GM12801 (cell line): ENCODE data around the gene EIF5A.

ENCODE experiments used
- CTCF ChIP-seq: IDR thresholded peaks from one replicate; pipeline ENCODE4 v1.5.1; 2011; ENCODE audit warnings: control low read depth; ENCODE audit not compliant: insufficient read length; ENCODE audit errors: extremely low read depth

Gene EIF5A

DNA sequence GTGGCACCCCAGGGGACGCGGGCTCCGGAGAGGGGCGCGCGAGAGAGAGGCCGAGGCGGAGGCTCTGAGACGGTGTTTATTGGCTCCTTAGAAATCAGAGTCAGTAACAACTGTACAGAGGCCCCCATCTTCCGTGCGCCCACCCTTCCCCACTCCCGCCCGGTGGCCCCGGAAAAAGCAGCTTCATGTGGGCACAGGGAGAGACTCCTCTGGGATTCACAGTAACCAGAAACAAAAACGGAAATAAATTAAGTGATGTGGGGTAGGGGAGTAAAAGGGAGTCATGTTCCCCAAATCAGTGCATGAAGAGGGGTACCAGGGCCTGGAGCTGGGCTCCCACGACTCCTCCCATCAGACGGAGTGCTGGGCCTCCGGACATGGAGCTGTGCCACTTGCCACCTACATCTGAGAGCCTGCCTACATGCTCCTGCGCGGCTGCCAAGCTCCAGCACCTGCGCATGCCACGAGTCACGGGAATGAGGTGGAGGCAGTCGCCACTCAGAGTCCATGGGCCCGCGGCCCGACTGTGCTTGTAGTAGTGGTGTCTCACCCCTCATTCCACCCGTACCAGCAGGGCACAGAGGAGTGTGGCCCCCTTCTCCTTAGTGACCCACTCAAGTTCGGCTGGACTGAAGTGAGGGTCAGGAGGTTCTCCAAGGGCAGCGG, 8.3 kb downstream of the EIF5A start:
- TF ChIP-seq CTCF, result no peak

- TF ChIP-seq CTCF, result no peak
Observed at GRCh38 chr17:7317161-7317803, 9.9 kb downstream of the EIF5A start.

GRCh38 chr17:7318121-7318860, 10.9 kb downstream of the EIF5A start:
- no peak for TF ChIP-seq CTCF

GRCh38 chr17:7321466-7321865, 14.0 kb downstream of the EIF5A start:
- TF ChIP-seq CTCF, result no peak

DNA sequence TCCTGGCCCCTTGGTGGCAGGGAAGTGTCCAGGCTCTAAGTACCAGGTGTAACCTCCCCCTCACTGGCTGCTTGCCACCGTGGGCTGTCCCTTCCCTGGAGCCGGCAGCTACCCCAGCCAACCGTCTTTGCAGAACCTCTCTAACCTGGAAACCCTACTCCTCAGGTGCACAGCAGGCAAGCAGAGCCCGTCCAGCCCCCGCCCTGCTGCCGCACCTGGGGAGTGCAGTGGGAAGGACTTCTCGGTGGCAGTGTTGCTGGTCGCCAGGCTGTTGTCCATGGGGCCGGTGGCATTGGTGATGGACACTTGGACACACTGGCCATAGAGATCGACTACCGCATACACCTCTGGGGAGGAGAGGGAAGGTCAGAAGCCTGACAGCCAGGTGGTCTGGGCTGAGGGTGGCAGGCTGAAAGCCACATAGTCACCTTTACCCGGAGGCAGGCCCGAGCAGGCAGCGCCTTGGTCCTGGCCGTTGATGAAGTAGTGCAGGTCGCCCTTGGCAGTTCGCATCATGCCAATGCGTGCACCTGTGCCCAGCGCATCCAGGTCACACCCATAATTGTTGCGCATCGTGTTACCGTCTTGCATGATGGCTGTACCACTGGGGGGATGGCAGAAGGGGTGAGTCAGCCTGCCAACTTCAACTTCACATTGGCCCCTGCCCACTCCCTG, 15.2 kb downstream of the EIF5A start:
- no peak for TF ChIP-seq CTCF

DNA sequence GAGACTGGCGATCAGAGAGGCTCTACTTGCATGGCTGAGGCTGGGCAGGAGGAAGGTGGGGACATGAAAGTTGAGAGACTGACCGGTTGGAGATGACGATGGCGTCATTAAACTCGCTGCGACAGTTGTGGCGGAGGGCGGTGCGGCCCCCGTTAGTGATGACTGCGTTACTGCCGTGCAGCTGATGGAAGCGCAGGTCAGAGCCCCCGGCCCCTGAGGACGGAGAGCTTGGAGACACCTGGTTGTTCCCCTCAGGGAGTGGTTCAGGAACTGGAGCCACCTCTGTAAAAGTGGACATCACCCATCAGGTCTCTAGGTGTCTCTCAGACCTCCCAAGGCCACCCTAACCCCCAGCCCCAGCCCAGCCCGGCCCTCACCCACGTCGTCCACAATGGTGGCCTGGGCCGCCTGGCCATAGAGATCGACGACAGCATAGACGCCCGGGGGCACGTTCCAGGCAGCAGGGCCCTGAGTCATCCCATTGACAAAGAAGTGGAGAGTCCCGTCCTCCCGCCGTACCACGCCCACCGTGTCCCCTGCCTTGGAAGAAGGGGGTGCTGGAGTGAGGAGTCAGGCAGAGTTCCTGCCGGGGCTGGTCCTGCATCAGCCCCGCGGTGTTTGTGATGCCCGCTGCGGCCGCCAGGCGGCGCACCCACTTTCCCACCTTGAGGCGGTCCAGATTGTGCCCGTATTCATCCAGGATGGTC, 16.5 kb downstream of the EIF5A start:
- TF ChIP-seq CTCF, result no peak

- TF ChIP-seq CTCF, result no peak
Observed at GRCh38 chr17:7324438-7324779, 17.0 kb downstream of the EIF5A start.
